Smooth muscle cell (in vitro differentiated cells): ENCODE results near the gene MAP3K8. TPM values are rescaled to one million over a fixed set of nuclear protein-coding genes. Genes with fewer than 3 reads are reported as not detected.

Source experiments
- DNase-seq: peaks from one replicate; lab custom pipeline; 2025; ENCODE audit not compliant: unreplicated experiment; lab: John Stamatoyannopoulos, UW
- H2AFZ ChIP-seq: fragments of 200-600 bp; sonication (generic); 2 replicates; pipeline ENCODE4 v1.6.0; 2016; ENCODE audit warnings: antibody characterized with exemption, low read depth, mild to moderate bottlenecking
- H3F3A ChIP-seq: fragments of 200-600 bp; sonication (generic); 2 replicates; pipeline ENCODE4 v1.6.0; 2017; ENCODE audit warnings: antibody characterized with exemption, low read depth
- H3K27ac ChIP-seq: fragments of 200-600 bp; sonication (generic); 2 replicates; pipeline ENCODE4 v1.5.1; 2016; ENCODE audit warnings: low read depth, mild to moderate bottlenecking
- H3K27me3 ChIP-seq: fragments of 200-600 bp; sonication (generic); 2 replicates; pipeline ENCODE4 v1.6.1; 2016; ENCODE audit warnings: low read depth, mild to moderate bottlenecking
- H3K36me3 ChIP-seq: fragments of 200-600 bp; sonication (generic); 2 replicates; pipeline ENCODE4 v1.5.1; 2016; ENCODE audit warnings: low read depth
- H3K4me1 ChIP-seq: fragments of 200-600 bp; sonication (generic); 2 replicates; pipeline ENCODE4 v1.5.1; 2016; ENCODE audit warnings: low read depth
- H3K4me2 ChIP-seq: fragments of 200-600 bp; sonication (generic); 2 replicates; pipeline ENCODE4 v1.6.0; 2016; ENCODE audit warnings: mild to moderate bottlenecking
- H3K4me3 ChIP-seq: fragments of 200-600 bp; sonication (generic); 2 replicates; pipeline ENCODE4 v1.5.1; 2016; ENCODE audit warnings: mild to moderate bottlenecking
- H3K79me2 ChIP-seq: fragments of 200-600 bp; sonication (generic); 2 replicates; pipeline ENCODE4 v1.6.0; 2016; ENCODE audit warnings: low read depth, mild to moderate bottlenecking
- H3K9ac ChIP-seq: fragments of 200-600 bp; sonication (generic); 2 replicates; pipeline ENCODE4 v1.6.0; 2016; ENCODE audit warnings: low read depth
- H3K9me3 ChIP-seq: fragments of 200-600 bp; sonication (generic); replicated peaks from 2 replicates; pipeline ENCODE4 v1.5.1; 2016; ENCODE audit warnings: low read depth
- H4K20me1 ChIP-seq: fragments of 200-600 bp; sonication (generic); 2 replicates; pipeline ENCODE4 v1.6.0; 2016; ENCODE audit warnings: low read depth
- WGBS: methylation state at CpG from one replicate; pipeline ENCODE4 v1.1.7; 2016; ENCODE audit warnings: low lambda C conversion rate; 5-methylcytosine and 5-hydroxymethylcytosine counted together
- polyA plus RNA-seq: library from polyadenylated mRNA; unstranded; fragments of >200 nt; fragmentation: Nextera tagmentation; extraction: Ambion mirVana; gene quantifications from 2 replicates; pipeline ENCODE4 v1.2.1, GENCODE V29; 2016
- total RNA-seq: library from RNA; depleted of rRNA; stranded (reverse); fragments of >200 nt; gene quantifications from 2 replicates; pipeline ENCODE4 v1.2.3, GENCODE V29; 2014
- TF ChIP-seq, protein P1 (sequence below): fragments of 200-600 bp; sonication (generic); IDR thresholded peaks from 2 replicates; pipeline ENCODE4 v1.5.1; 2017; ENCODE audit warnings: borderline replicate concordance, mild to moderate bottlenecking, antibody characterized with exemption; ENCODE audit not compliant: insufficient read depth, poor library complexity, severe bottlenecking

MAP3K8 gene
- total and polyA plus RNA-seq, 2 experiments from 2014 or later: 10.4 to 18.5 TPM

- no peaks in the 10 kb centered on the region for H3K4me1 ChIP-seq
- H3K4me3 ChIP-seq: no peak overlapping the region
- no peak for DNase-seq
- H3K79me2 ChIP-seq: no peaks in the 10 kb centered on the region
- no peak overlapping the region for H3K4me2 ChIP-seq
- TF ChIP-seq, protein P1, sequence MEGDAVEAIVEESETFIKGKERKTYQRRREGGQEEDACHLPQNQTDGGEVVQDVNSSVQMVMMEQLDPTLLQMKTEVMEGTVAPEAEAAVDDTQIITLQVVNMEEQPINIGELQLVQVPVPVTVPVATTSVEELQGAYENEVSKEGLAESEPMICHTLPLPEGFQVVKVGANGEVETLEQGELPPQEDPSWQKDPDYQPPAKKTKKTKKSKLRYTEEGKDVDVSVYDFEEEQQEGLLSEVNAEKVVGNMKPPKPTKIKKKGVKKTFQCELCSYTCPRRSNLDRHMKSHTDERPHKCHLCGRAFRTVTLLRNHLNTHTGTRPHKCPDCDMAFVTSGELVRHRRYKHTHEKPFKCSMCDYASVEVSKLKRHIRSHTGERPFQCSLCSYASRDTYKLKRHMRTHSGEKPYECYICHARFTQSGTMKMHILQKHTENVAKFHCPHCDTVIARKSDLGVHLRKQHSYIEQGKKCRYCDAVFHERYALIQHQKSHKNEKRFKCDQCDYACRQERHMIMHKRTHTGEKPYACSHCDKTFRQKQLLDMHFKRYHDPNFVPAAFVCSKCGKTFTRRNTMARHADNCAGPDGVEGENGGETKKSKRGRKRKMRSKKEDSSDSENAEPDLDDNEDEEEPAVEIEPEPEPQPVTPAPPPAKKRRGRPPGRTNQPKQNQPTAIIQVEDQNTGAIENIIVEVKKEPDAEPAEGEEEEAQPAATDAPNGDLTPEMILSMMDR: no peak
- H3F3A ChIP-seq: no peaks in the 10 kb centered on the region
- no peaks in the 10 kb centered on the region for H3K9me3 ChIP-seq
- H3K27me3 ChIP-seq: no peaks in the 10 kb centered on the region
- no peak overlapping the region for H3K27ac ChIP-seq
- no peaks in the 10 kb centered on the region for H4K20me1 ChIP-seq
- WGBS: 66% methylated on average over 3 of the region's 3 CpGs
- H3K36me3 ChIP-seq: no peaks in the 10 kb centered on the region
- H3K9ac ChIP-seq: no peak overlapping the region
- no peak overlapping the region for H2AFZ ChIP-seq
Observed at GRCh38 chr10:30387646-30388243, 46.2 kb upstream of the MAP3K8 start.

GRCh38 chr10:30389543-30389942 is 44.4 kb upstream of the MAP3K8 start:
- H3F3A ChIP-seq: no peaks in the 10 kb centered on the region
- no peaks in the 10 kb centered on the region for H3K79me2 ChIP-seq
- no peak overlapping the region for H3K27ac ChIP-seq
- H3K4me3 ChIP-seq: no peak overlapping the region
- no peaks in the 10 kb centered on the region for H3K36me3 ChIP-seq
- H3K9ac ChIP-seq: no peak overlapping the region
- no peak overlapping the region for H2AFZ ChIP-seq
- TF ChIP-seq, protein P1: no peak
- no peaks in the 10 kb centered on the region for H3K9me3 ChIP-seq
- no peaks in the 10 kb centered on the region for H3K4me1 ChIP-seq
- H3K27me3 ChIP-seq: no peaks in the 10 kb centered on the region
- DNase-seq: no peak
- H4K20me1 ChIP-seq: no peaks in the 10 kb centered on the region
- WGBS: 84% methylated on average over 1 of the region's 1 CpG
- no peak overlapping the region for H3K4me2 ChIP-seq

- DNase-seq: no peak
Observed at GRCh38 chr10:30390207-30390606, 43.8 kb upstream of the MAP3K8 start.

More at GRCh38 chr10:30390207-30390606, 43.8 kb upstream of the MAP3K8 start:
- Histone ChIP-seq H3K9ac (no peak overlapping the region), H3K9me3 (no peaks in the 10 kb centered on the region), H3K4me3 (no peak overlapping the region), H3K4me2 (no peak overlapping the region), H3K4me1 (no peaks in the 10 kb centered on the region), H4K20me1 (no peaks in the 10 kb centered on the region), H3K27me3 (no peaks in the 10 kb centered on the region), H3K36me3 (no peaks in the 10 kb centered on the region), H3F3A (no peaks in the 10 kb centered on the region), H3K79me2 (no peaks in the 10 kb centered on the region), H2AFZ (no peak overlapping the region), H3K27ac (no peak overlapping the region)
- TF ChIP-seq, protein P1: no peak
- 97% methylated on average over 3 of the region's 3 CpGs for WGBS
